Hepatocyte (in vitro differentiated cells): ENCODE measurements around the gene RBM5. TPM values are rescaled to one million over a fixed set of nuclear protein-coding genes. Genes with fewer than 3 reads are reported as not detected.

Experiments used
- DNase-seq: peaks from one replicate; pipeline ENCODE4 v3.0.0-alpha.2; 2016; ENCODE audit warnings: low spot score
- H2AFZ ChIP-seq: fragments of 200-600 bp; sonication (generic); 2 replicates; pipeline ENCODE4 v1.6.0; 2016; ENCODE audit warnings: antibody characterized with exemption, mild to moderate bottlenecking
- H3K27ac ChIP-seq: fragments of 200-600 bp; sonication (generic); 2 replicates; pipeline ENCODE4 v1.5.1; 2016; ENCODE audit warnings: mild to moderate bottlenecking
- H3K27me3 ChIP-seq: fragments of 200-600 bp; sonication (generic); 2 replicates; pipeline ENCODE4 v1.6.1; 2016
- H3K36me3 ChIP-seq: fragments of 200-600 bp; sonication (generic); replicated peaks from 2 replicates; pipeline ENCODE4 v1.5.1; 2016; ENCODE audit warnings: low read depth; ENCODE audit not compliant: insufficient read depth
- H3K4me1 ChIP-seq: fragments of 200-600 bp; sonication (generic); 2 replicates; pipeline ENCODE4 v1.5.1; 2016; ENCODE audit warnings: mild to moderate bottlenecking, moderate library complexity; ENCODE audit not compliant: insufficient read depth
- H3K4me2 ChIP-seq: fragments of 200-600 bp; sonication (generic); 2 replicates; pipeline ENCODE4 v1.6.0; 2016
- H3K4me3 ChIP-seq: fragments of 200-600 bp; sonication (generic); 2 replicates; pipeline ENCODE4 v1.5.1; 2016; ENCODE audit warnings: mild to moderate bottlenecking
- H3K79me2 ChIP-seq: fragments of 200-600 bp; sonication (generic); 2 replicates; pipeline ENCODE4 v1.6.0; 2017; ENCODE audit warnings: mild to moderate bottlenecking
- H3K9me2 ChIP-seq: fragments of 200-600 bp; sonication (generic); replicated peaks from 2 replicates; pipeline ENCODE4 v1.6.0; 2017; ENCODE audit warnings: mild to moderate bottlenecking; ENCODE audit not compliant: insufficient read depth
- H3K9me3 ChIP-seq: fragments of 200-600 bp; sonication (generic); 2 replicates; pipeline ENCODE4 v1.5.1; 2016; ENCODE audit warnings: low read depth, mild to moderate bottlenecking
- H4K20me1 ChIP-seq: fragments of 200-600 bp; sonication (generic); 2 replicates; pipeline ENCODE4 v1.6.0; 2016; ENCODE audit warnings: mild to moderate bottlenecking; ENCODE audit not compliant: insufficient read depth, poor library complexity, severe bottlenecking
- CTCF ChIP-seq: fragments of 200-600 bp; sonication (generic); IDR thresholded peaks from 2 replicates; pipeline ENCODE4 v1.5.1; 2016; ENCODE audit warnings: antibody characterized with exemption, mild to moderate bottlenecking; ENCODE audit not compliant: poor library complexity
- EZH2 ChIP-seq: fragments of 200-600 bp; sonication (generic); IDR thresholded peaks from 2 replicates; pipeline ENCODE4 v1.6.1; 2016; ENCODE audit warnings: antibody characterized with exemption, mild to moderate bottlenecking, borderline replicate concordance
- EZH2phosphoT487 ChIP-seq: fragments of 200-600 bp; sonication (generic); IDR thresholded peaks from one replicate; pipeline ENCODE4 v1.6.1; 2018; ENCODE audit warnings: antibody characterized with exemption, mild to moderate bottlenecking, low read depth, moderate library complexity; ENCODE audit not compliant: unreplicated experiment, severe bottlenecking
- WGBS: methylation state at CpG from one replicate; pipeline ENCODE4 v1.1.6; 2016; ENCODE audit warnings: low lambda C conversion rate; ENCODE audit errors: missing lambda C conversion rate; 5-methylcytosine and 5-hydroxymethylcytosine counted together
- polyA plus RNA-seq: library from polyadenylated mRNA; unstranded; fragments of >200 nt; fragmentation: Nextera tagmentation; extraction: Ambion mirVana; gene quantifications from 2 replicates; pipeline ENCODE4 v1.2.1, GENCODE V29; 2016
- total RNA-seq: library from RNA; depleted of rRNA; stranded (reverse); fragments of >200 nt; gene quantifications from 2 replicates; pipeline ENCODE4 v1.2.3, GENCODE V29; 2014

The RBM5 gene
- total and polyA plus RNA-seq, 2 experiments from 2014 or later = 64.3 to 147 TPM

GRCh38 chr3:50167841-50168209 lies 79.1 kb downstream of the RBM5 start:
- Histone ChIP-seq H3K36me3 (no peaks in the 10 kb centered on the region), H3K79me2 (peaks cover 7% of the 10 kb centered on the region), H3K9me2 (no peaks in the 10 kb centered on the region), H3K4me1 (peaks cover 37% of the 10 kb centered on the region), H3K4me2 (no peak overlapping the region), H3K27me3 (no peaks in the 10 kb centered on the region), H3K27ac (no peak overlapping the region), H2AFZ (no peak overlapping the region), H3K4me3 (no peak overlapping the region), H3K9me3 (no peaks in the 10 kb centered on the region), H4K20me1 (peaks cover 31% of the 10 kb centered on the region)
- TF ChIP-seq CTCF (no peak), EZH2phosphoT487 (no peak), EZH2 (no peak)
- WGBS = 83% methylated on average over 7 of the region's 7 CpGs
- no peak for DNase-seq

- no peak for DNase-seq
- Histone ChIP-seq H4K20me1 (peaks cover 31% of the 10 kb centered on the region), H3K4me3 (no peak overlapping the region), H2AFZ (no peak overlapping the region), H3K4me2 (no peak overlapping the region), H3K9me3 (no peaks in the 10 kb centered on the region), H3K36me3 (no peaks in the 10 kb centered on the region), H3K9me2 (no peaks in the 10 kb centered on the region), H3K27ac (no peak overlapping the region), H3K4me1 (peaks cover 35% of the 10 kb centered on the region), H3K79me2 (peaks cover 7% of the 10 kb centered on the region), H3K27me3 (no peaks in the 10 kb centered on the region)
- no peak for TF ChIP-seq EZH2phosphoT487
- no peak for TF ChIP-seq EZH2
- TF ChIP-seq CTCF = no peak
- WGBS = 76% methylated on average over 9 of the region's 9 CpGs
Measured at GRCh38 chr3:50168388-50168787, 79.7 kb downstream of the RBM5 start.

Other genes with a start within 250 kb of the RBM5 start
- 2.5 and 4.9 TPM in 2 replicates for gene TRAIP, start 232.4 kb upstream of the RBM5 start, total RNA-seq
- 3.1 and 6.6 TPM in 2 replicates for gene TRAIP, start 232.4 kb upstream of the RBM5 start, polyA plus RNA-seq
- gene CAMKV, start 219.0 kb upstream of the RBM5 start, total RNA-seq = 3.5 and 3.9 TPM in 2 replicates
- gene CAMKV, start 219.0 kb upstream of the RBM5 start, polyA plus RNA-seq = 2.0 and 2.7 TPM in 2 replicates
- 7.5 and 8.7 TPM in 2 replicates for gene MST1R, start 185.0 kb upstream of the RBM5 start, total RNA-seq
- gene MST1R, start 185.0 kb upstream of the RBM5 start, polyA plus RNA-seq = 5.3 and 12.1 TPM in 2 replicates
- 10.7 and 13.6 TPM in 2 replicates for gene MON1A, start 159.1 kb upstream of the RBM5 start, total RNA-seq
- 9.5 and 11.5 TPM in 2 replicates for gene MON1A, start 159.1 kb upstream of the RBM5 start, polyA plus RNA-seq
- gene RBM6, start 148.8 kb upstream of the RBM5 start, total RNA-seq = 59.6 and 69.0 TPM in 2 replicates
- gene RBM6, start 148.8 kb upstream of the RBM5 start, polyA plus RNA-seq = 47.2 and 78.5 TPM in 2 replicates
- 11.8 and 15.5 TPM in 2 replicates for gene SEMA3F, start 66.4 kb downstream of the RBM5 start, total RNA-seq
- 13.9 and 16.8 TPM in 2 replicates for gene SEMA3F, start 66.4 kb downstream of the RBM5 start, polyA plus RNA-seq
- gene GNAT1, start 102.7 kb downstream of the RBM5 start, total RNA-seq = not detected in 2 replicates
- gene GNAT1, start 102.7 kb downstream of the RBM5 start, polyA plus RNA-seq = not detected in 2 replicates
- gene SLC38A3, start 116.4 kb downstream of the RBM5 start, total RNA-seq = 22.6 and 24.7 TPM in 2 replicates
- 37.9 and 56.6 TPM in 2 replicates for gene SLC38A3, start 116.4 kb downstream of the RBM5 start, polyA plus RNA-seq
- 95.0 and 103 TPM in 2 replicates for gene GNAI2, start 147.3 kb downstream of the RBM5 start, total RNA-seq
- 219 and 233 TPM in 2 replicates for gene GNAI2, start 147.3 kb downstream of the RBM5 start, polyA plus RNA-seq
- 60.2 and 67.7 TPM in 2 replicates for gene SEMA3B, start 180.2 kb downstream of the RBM5 start, total RNA-seq
- gene SEMA3B, start 180.2 kb downstream of the RBM5 start, polyA plus RNA-seq = 104 and 135 TPM in 2 replicates
- gene LSMEM2, start 190.2 kb downstream of the RBM5 start, total RNA-seq = 0.20 TPM in 1 of 2 replicates, not detected in the other
- gene LSMEM2, start 190.2 kb downstream of the RBM5 start, polyA plus RNA-seq = 0.39 TPM in 1 of 2 replicates, not detected in the other
- 37.0 and 41.4 TPM in 2 replicates for gene IFRD2, start 203.5 kb downstream of the RBM5 start, total RNA-seq
- gene IFRD2, start 203.5 kb downstream of the RBM5 start, polyA plus RNA-seq = 71.6 and 76.2 TPM in 2 replicates
- gene HYAL3, start 210.5 kb downstream of the RBM5 start, total RNA-seq = 3.7 and 9.0 TPM in 2 replicates
- 5.6 and 7.0 TPM in 2 replicates for gene HYAL3, start 210.5 kb downstream of the RBM5 start, polyA plus RNA-seq
- gene NAA80, start 210.5 kb downstream of the RBM5 start, total RNA-seq = 6.7 and 7.1 TPM in 2 replicates
- gene NAA80, start 210.5 kb downstream of the RBM5 start, polyA plus RNA-seq = 17.0 and 19.5 TPM in 2 replicates
- 22.3 and 34.3 TPM in 2 replicates for gene HYAL1, start 214.7 kb downstream of the RBM5 start, total RNA-seq
- gene HYAL1, start 214.7 kb downstream of the RBM5 start, polyA plus RNA-seq = 5.5 and 11.8 TPM in 2 replicates
- 79.0 and 125 TPM in 2 replicates for gene HYAL2, start 233.8 kb downstream of the RBM5 start, total RNA-seq
- gene HYAL2, start 233.8 kb downstream of the RBM5 start, polyA plus RNA-seq = 63.9 and 75.4 TPM in 2 replicates
- gene TUSC2, start 239.3 kb downstream of the RBM5 start, total RNA-seq = 30.0 and 33.1 TPM in 2 replicates
- 45.6 and 59.0 TPM in 2 replicates for gene TUSC2, start 239.3 kb downstream of the RBM5 start, polyA plus RNA-seq